ENCODE data around the gene PICALM. TPM values are rescaled to one million over a fixed set of nuclear protein-coding genes. Genes with fewer than 3 reads are reported as not detected.

The PICALM gene
- total RNA-seq, 2 experiments from 2014 or later: 75.9 to 90.4 TPM

- Mint-ChIP-seq H3K27ac (no peak overlapping the region), H3K4me3 (no peak overlapping the region), H3K4me1 (ENCODE audit: low read depth) (peaks cover 13% of the 10 kb centered on the region), H3K27me3 (no peaks in the 10 kb centered on the region), H3K36me3 (peaks cover 10% of the 10 kb centered on the region), H3K9me3 (no peaks in the 10 kb centered on the region)
- DNase-seq: no peak
- ChIA-PET CTCF (no interaction called here), POLR2A (no interaction called here)
- intact Hi-C loops (cut with micrococcal nuclease): no loop called here
These were observed 3.3 kb upstream of the PICALM start for GRCh38 chr11:86072211-86072610.

DNA sequence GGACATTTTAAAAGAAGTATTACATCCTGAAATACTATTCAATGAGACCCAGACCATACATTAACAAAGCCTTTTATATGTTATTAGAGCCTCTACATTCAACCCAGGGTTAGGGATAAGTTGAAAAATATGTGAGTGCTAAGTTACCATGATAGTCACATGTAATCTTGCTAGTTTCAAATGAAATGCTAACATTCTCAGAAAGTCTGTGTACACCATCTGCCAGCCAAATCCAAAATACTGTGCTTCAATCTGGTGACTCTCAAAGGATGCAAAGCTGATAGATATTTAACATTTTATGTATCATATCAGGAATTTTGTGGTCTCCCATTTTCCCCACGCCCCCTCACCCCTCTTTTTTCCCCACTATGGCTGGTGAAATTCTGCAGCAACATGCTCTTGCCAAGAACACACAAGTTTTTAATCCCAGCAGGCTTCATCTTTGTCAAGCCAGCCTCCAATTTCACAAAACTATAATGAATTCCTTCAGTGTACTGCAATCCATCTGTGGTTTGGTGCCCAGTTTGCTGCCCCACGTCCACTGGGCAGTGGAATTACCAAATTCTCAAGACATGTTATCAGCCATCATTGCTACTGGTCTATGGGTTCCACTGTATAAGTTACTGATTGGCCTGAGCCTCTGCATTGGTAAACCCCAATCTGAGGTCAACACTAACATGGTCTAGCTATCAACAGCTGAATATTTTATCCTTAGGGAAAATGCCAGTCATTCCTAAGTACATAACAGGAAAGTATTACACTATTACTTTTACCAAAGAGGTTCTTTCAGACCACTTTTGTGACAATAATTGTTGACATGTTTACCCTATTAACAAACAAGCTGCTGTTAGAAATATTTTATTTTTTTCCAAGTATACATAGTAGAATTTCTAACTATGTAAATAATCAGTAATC is 1.5 kb upstream of the PICALM start:
- CTCF ChIA-PET: interaction anchor here (0.6 to 6.1 kb wide), 6 partner anchors 17 to 131 kb away, joined by 3 to 58 read pairs (median 4); no protein-coding TSS in a partner anchor
- POLR2A ChIA-PET: interaction anchor here (1.4 to 1.8 kb wide), 4 partner anchors 24 to 217 kb away, joined by 4 to 7 read pairs (median 6); no protein-coding TSS in a partner anchor

GRCh38 chr11:86069408-86070101 is 671 bp upstream of the PICALM start:
- H3K9me3 Mint-ChIP-seq: no peaks in the 10 kb centered on the region
- CTCF ChIA-PET: interaction anchor here (0.5 to 6.1 kb wide), 6 partner anchors 27 to 214 kb away, joined by 3 to 58 read pairs (median 3); partner anchors contain the start of gene CCDC83

More for the DNA sequence above, 1.5 kb upstream of the PICALM start:
- DNase-seq: peak; percentile 29
- intact Hi-C loops (cut with micrococcal nuclease): no loop called here
- peak overlapping the region; percentile 61 for H3K4me3 Mint-ChIP-seq
- H3K36me3 Mint-ChIP-seq: peaks cover 23% of the 10 kb centered on the region
- H3K4me1 Mint-ChIP-seq (ENCODE audit: low read depth): peaks cover 18% of the 10 kb centered on the region
- peak overlapping the region; percentile 88 for H3K27ac Mint-ChIP-seq
- no peaks in the 10 kb centered on the region for H3K9me3 Mint-ChIP-seq
- no peaks in the 10 kb centered on the region for H3K27me3 Mint-ChIP-seq

DNA sequence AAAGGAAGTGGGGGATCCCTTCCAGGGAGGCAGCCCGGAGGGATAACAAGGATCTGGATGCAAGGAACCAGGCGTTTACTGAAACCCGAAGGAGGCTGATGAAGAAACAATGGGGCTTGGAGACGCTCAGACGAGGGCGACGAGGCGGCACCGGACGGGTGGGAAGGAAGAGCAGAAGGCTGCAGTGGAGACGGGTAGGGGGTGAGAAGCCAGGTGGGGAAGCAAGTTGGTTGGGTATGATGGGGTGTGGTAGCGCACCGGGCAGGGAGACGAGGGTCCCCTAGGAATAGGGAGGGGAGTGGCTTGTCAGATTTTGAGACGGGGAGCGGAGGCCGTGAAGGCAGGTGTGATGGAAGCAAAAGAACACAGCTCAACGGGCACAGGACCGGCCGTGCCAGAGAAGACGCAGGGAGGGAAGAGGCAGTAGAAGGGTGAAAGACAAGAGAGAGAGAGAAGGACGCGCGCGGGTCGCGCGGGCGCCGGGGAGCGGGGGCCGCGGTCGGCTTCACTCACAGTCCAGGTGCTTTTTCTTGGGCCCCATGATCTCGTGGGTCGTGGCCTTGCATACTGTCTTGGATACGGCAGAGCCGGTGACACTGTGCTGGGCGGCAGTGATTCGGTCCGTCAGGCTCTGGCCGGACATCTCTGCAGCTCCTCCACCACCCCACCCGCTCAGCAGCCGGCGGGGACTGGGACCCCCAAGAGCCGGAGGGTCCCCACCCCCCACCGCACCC is 579 bp downstream of the PICALM start:
- Mint-ChIP-seq H3K4me3 (peak overlapping the region; percentile 96), H3K9me3 (no peaks in the 10 kb centered on the region), H3K27me3 (no peaks in the 10 kb centered on the region), H3K36me3 (peaks cover 26% of the 10 kb centered on the region), H3K4me1 (ENCODE audit: low read depth) (peaks cover 31% of the 10 kb centered on the region), H3K27ac (peak overlapping the region; percentile 88)
- CTCF ChIA-PET: interaction anchor here (1.0 to 6.1 kb wide), 11 partner anchors 17 to 221 kb away, joined by 3 to 58 read pairs (median 6); no protein-coding TSS in a partner anchor
- intact Hi-C loops (cut with micrococcal nuclease): loop anchor here (1.0 to 5.0 kb wide), 3 partner anchors 49 to 120 kb away; no protein-coding TSS in a partner anchor
- peak; percentile 56 for DNase-seq
- POLR2A ChIA-PET: interaction anchor here (0.9 to 5.5 kb wide), 23 partner anchors 10 to 221 kb away, joined by 3 to 81 read pairs (median 5); partner anchors contain the start of gene EED

More at GRCh38 chr11:86069408-86070101, 671 bp upstream of the PICALM start:
- Mint-ChIP-seq H3K27me3 (no peaks in the 10 kb centered on the region), H3K27ac (peak overlapping the region; percentile 88), H3K4me1 (ENCODE audit: low read depth) (peaks cover 21% of the 10 kb centered on the region), H3K4me3 (peak overlapping the region; percentile 61), H3K36me3 (peaks cover 25% of the 10 kb centered on the region)
- POLR2A ChIA-PET: interaction anchor here (0.6 to 5.5 kb wide), 13 partner anchors 11 to 219 kb away, joined by 3 to 81 read pairs (median 5); partner anchors contain the start of gene EED
- DNase-seq: no peak
- intact Hi-C loops (cut with micrococcal nuclease): loop anchor here (1.0 to 5.0 kb wide), 7 partner anchors 48 to 405 kb away; no protein-coding TSS in a partner anchor

GRCh38 chr11:86067851-86068137 is 1.1 kb downstream of the PICALM start:
- peaks cover 26% of the 10 kb centered on the region for H3K36me3 Mint-ChIP-seq
- H3K4me3 Mint-ChIP-seq: peak overlapping the region; percentile 96
- ChIA-PET CTCF (interaction anchor here (0.8 to 6.1 kb wide), 16 partner anchors 15 to 222 kb away, joined by 3 to 58 read pairs (median 6); partner anchors contain the start of gene EED), POLR2A (interaction anchor here (0.8 to 5.5 kb wide), 23 partner anchors 9 to 440 kb away, joined by 3 to 81 read pairs (median 5); partner anchors contain the start of genes EED and TMEM126B)
- peaks cover 35% of the 10 kb centered on the region for H3K4me1 Mint-ChIP-seq (ENCODE audit: low read depth)
- H3K27ac Mint-ChIP-seq: peak overlapping the region; percentile 88
- no peaks in the 10 kb centered on the region for H3K27me3 Mint-ChIP-seq
- DNase-seq: no peak
- intact Hi-C loops (cut with micrococcal nuclease): loop anchor here (1.0 to 5.0 kb wide), 5 partner anchors 20 to 126 kb away; no protein-coding TSS in a partner anchor
- H3K9me3 Mint-ChIP-seq: no peaks in the 10 kb centered on the region

DNA sequence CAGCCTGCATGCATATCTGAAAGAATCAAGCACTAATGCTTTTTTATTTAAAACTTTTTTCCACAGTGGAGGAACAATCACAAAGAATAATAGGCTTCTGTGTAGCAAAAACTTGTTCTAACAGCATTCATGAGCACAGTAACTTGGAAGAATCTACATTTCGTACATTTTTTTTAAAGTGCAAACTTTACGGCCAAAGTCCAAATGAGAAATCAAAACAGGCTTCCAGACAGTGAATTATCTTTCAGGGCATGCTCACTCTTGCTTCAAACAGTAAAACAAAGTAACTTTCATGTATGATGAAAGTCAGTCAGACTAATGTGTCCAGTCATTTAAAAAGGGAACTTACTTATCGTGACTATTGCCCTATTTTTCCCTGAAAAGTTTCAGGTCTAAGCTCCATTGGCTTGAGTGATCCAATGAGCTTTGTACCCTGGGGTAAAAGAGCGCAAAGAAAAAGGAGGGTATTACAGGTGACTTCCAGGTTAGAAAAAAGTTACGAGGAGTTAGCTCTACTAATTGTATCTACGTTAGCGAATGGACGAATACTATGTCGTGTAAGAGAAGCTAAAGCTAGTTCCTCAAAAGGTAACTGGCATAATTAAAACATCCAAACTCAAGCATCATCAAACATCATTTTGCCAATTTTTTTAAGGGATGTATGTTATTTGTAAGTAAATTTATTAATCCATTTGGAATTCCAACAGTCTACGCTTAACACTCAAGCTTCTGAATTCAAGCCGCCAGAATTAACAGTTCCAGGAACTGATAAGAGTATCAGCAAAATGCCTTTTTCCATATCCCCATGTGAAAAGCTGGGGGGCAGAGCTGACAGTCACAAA is 1.7 kb downstream of the PICALM start:
- intact Hi-C loops (cut with micrococcal nuclease): loop anchor here (1.0 to 5.0 kb wide), 3 partner anchors 20 to 126 kb away; no protein-coding TSS in a partner anchor
- Mint-ChIP-seq H3K4me3 (peak overlapping the region; percentile 96), H3K4me1 (ENCODE audit: low read depth) (peaks cover 38% of the 10 kb centered on the region), H3K9me3 (no peaks in the 10 kb centered on the region), H3K27ac (peak overlapping the region; percentile 88), H3K36me3 (peaks cover 28% of the 10 kb centered on the region), H3K27me3 (no peaks in the 10 kb centered on the region)
- CTCF ChIA-PET: interaction anchor here (0.8 to 6.1 kb wide), 17 partner anchors 14 to 222 kb away, joined by 3 to 58 read pairs (median 5); partner anchors contain the start of gene EED
- POLR2A ChIA-PET: interaction anchor here (0.7 to 5.5 kb wide), 25 partner anchors 8 to 439 kb away, joined by 3 to 81 read pairs (median 4); partner anchors contain the start of genes EED and TMEM126B
- DNase-seq: no peak

DNA sequence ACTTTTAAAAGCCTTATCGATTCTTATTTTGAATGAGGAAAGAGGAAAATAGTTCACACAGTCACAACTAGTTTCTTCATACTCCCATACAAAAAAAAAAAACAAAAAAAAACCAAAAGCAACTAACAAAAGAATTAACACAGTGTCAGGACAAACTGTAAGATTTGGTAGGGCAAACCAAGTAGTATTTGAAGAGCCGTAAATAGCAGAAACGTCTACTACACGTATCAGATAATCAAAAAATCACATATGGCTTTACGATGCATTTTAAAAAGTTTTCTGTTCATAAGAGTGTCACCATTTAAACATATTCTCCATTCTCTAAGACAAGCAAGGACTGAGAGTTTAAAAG is 2.3 kb downstream of the PICALM start:
- POLR2A ChIA-PET: interaction anchor here (0.7 to 5.5 kb wide), 12 partner anchors 21 to 403 kb away, joined by 3 to 81 read pairs (median 5); partner anchors contain the start of gene EED
- CTCF ChIA-PET: interaction anchor here (1.1 to 6.1 kb wide), 9 partner anchors 15 to 185 kb away, joined by 3 to 58 read pairs (median 6); partner anchors contain the start of gene EED
- Mint-ChIP-seq H3K4me3 (peak overlapping the region; percentile 96), H3K27me3 (no peaks in the 10 kb centered on the region), H3K36me3 (peaks cover 31% of the 10 kb centered on the region), H3K9me3 (no peaks in the 10 kb centered on the region), H3K27ac (peak overlapping the region; percentile 88), H3K4me1 (ENCODE audit: low read depth) (peaks cover 43% of the 10 kb centered on the region)
- intact Hi-C loops (cut with micrococcal nuclease): loop anchor here (1.0 to 5.0 kb wide), 4 partner anchors 10 to 127 kb away; no protein-coding TSS in a partner anchor
- no peak for DNase-seq

DNA sequence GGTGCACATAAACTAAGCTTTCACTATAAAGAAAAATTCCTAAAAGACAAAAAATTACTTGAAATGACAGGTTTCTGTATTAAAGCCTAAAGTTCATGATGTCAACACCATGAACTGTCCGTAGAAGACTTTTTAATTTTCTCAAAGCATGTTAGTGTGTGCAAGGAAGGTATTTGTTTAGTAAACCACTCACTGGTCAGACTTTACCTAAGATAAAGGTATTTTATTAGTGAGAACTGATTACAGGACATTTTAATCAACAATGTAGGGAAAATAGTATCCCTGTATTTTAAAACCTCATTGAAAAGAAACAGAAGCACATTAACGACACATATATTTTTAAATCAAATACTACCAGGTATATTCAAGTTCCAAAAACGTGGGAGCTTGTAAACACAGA is 2.9 kb downstream of the PICALM start:
- CTCF ChIA-PET: interaction anchor here (1.0 to 6.1 kb wide), 6 partner anchors 15 to 136 kb away, joined by 4 to 58 read pairs (median 6); no protein-coding TSS in a partner anchor
- peak overlapping the region; percentile 88 for H3K27ac Mint-ChIP-seq
- H3K9me3 Mint-ChIP-seq: no peaks in the 10 kb centered on the region
- H3K4me1 Mint-ChIP-seq (ENCODE audit: low read depth): peaks cover 49% of the 10 kb centered on the region
- intact Hi-C loops (cut with micrococcal nuclease): loop anchor here (1.0 to 5.0 kb wide), 2 partner anchors 10 to 51 kb away; no protein-coding TSS in a partner anchor
- peaks cover 36% of the 10 kb centered on the region for H3K36me3 Mint-ChIP-seq
- peak overlapping the region; percentile 96 for H3K4me3 Mint-ChIP-seq
- no peak for DNase-seq
- no peaks in the 10 kb centered on the region for H3K27me3 Mint-ChIP-seq
- POLR2A ChIA-PET: interaction anchor here (0.7 to 5.5 kb wide), 7 partner anchors 18 to 403 kb away, joined by 3 to 81 read pairs (median 8); partner anchors contain the start of gene EED

- CTCF ChIA-PET: interaction anchor here (0.9 to 6.1 kb wide), 3 partner anchors 16 to 129 kb away, joined by 4 to 58 read pairs (median 20); no protein-coding TSS in a partner anchor
- Mint-ChIP-seq H3K36me3 (peaks cover 44% of the 10 kb centered on the region), H3K4me3 (peak overlapping the region; percentile 96), H3K27me3 (no peaks in the 10 kb centered on the region), H3K27ac (peak overlapping the region; percentile 88), H3K4me1 (ENCODE audit: low read depth) (peaks cover 54% of the 10 kb centered on the region), H3K9me3 (no peaks in the 10 kb centered on the region)
- intact Hi-C loops (cut with micrococcal nuclease): no loop called here
- no peak for DNase-seq
- POLR2A ChIA-PET: interaction anchor here (1.3 to 5.5 kb wide), 3 partner anchors 16 to 185 kb away, joined by 4 to 81 read pairs (median 8); partner anchors contain the start of gene EED
These were observed 4.6 kb downstream of the PICALM start for GRCh38 chr11:86064220-86064803.

GRCh38 chr11:86063536-86063935 is 5.3 kb downstream of the PICALM start:
- intact Hi-C loops (cut with micrococcal nuclease): no loop called here
- H3K4me1 Mint-ChIP-seq (ENCODE audit: low read depth): peaks cover 62% of the 10 kb centered on the region
- POLR2A ChIA-PET: no interaction called here

More at GRCh38 chr11:86063536-86063935, 5.3 kb downstream of the PICALM start:
- no peak for DNase-seq
- Mint-ChIP-seq H3K4me3 (peak overlapping the region; percentile 60), H3K36me3 (peaks cover 44% of the 10 kb centered on the region), H3K27ac (peak overlapping the region; percentile 88), H3K27me3 (no peaks in the 10 kb centered on the region), H3K9me3 (no peaks in the 10 kb centered on the region)
- CTCF ChIA-PET: no interaction called here
